Lower leg skin (tissue), 3 donors: ENCODE data around the gene OSTC.

ENCODE experiments used
- CTCF ChIP-seq, 3 donors: fragments of 450-650 bp; IDR thresholded peaks; one replicate each; pipeline ENCODE4 v1.5.1; 2016; ENCODE audit warnings: antibody characterized with exemption in 3 of 3, mild to moderate bottlenecking in 3 of 3, moderate library complexity in 2 of 3
- POLR2A ChIP-seq, 2 donors: fragments of 450-650 bp; IDR thresholded peaks; one replicate each; pipeline ENCODE4 v1.6.1; 2016 to 2017; ENCODE audit warnings: antibody characterized with exemption in 2 of 2, mild to moderate bottlenecking in 1 of 2, moderate library complexity in 1 of 2

GRCh38 chr4:108649863-108650211, 562 bp upstream of the OSTC start:
- no peak for TF ChIP-seq POLR2A (IDR thresholded peaks at IDR 0.05)
- TF ChIP-seq CTCF (IDR thresholded peaks at IDR 0.05) = no peak
